Stomach (tissue), 9 donors: ENCODE measurements around the gene BTNL2. TPM values are rescaled to one million over a fixed set of nuclear protein-coding genes. Genes with fewer than 3 reads are reported as not detected.

Experiments
- DNase-seq, 2 donors: peaks; one replicate each; pipeline versions ENCODE4 v3.0.0 to v3.0.0-alpha.2; 2013 to 2019
- H3K27ac ChIP-seq, 5 donors: fragments of 200-600 bp in 4 of 5; sonication (generic) in 4 of 5; one replicate each; pipeline ENCODE4 v1.5.1; 2013 to 2019; ENCODE audit warnings: mild to moderate bottlenecking in 1 of 5, moderate library complexity in 1 of 5
- H3K27me3 ChIP-seq, 3 donors: fragments of 200-600 bp; sonication (generic); one replicate each; pipeline ENCODE4 v1.5.1; 2017 to 2019; ENCODE audit warnings: mixed run types in 1 of 3
- H3K36me3 ChIP-seq, 4 donors: fragments of 200-600 bp; sonication (generic); 1 replicate in 3 of 4; 2 replicates in 1 of 4; pipeline ENCODE4 v1.5.1; 2016 to 2019
- H3K4me1 ChIP-seq, 4 donors: fragments of 200-600 bp; sonication (generic); one replicate each; pipeline ENCODE4 v1.5.1; 2016 to 2019
- H3K4me3 ChIP-seq, 4 donors: fragments of 200-600 bp; sonication (generic) in 3 of 4; one replicate each; pipeline ENCODE4 v1.5.1; 2016 to 2019; ENCODE audit warnings: mild to moderate bottlenecking in 1 of 4
- H3K9me3 ChIP-seq, 4 donors: fragments of 200-600 bp; sonication (generic); one replicate each; pipeline ENCODE4 v1.5.1; 2016 to 2019
- EP300 ChIP-seq: sonication (generic); formaldehyde crosslinking; IDR thresholded peaks from one replicate; pipeline ENCODE4 v1.6.1; 2017; ENCODE audit warnings: antibody characterized with exemption
- POLR2A ChIP-seq, 4 donors: fragments of 450-650 bp; IDR thresholded peaks; one replicate each; pipeline ENCODE4 v1.6.1; 2016; ENCODE audit warnings: antibody characterized with exemption in 4 of 4, control low read depth in 2 of 4, mild to moderate bottlenecking in 1 of 4, moderate library complexity in 1 of 4
- POLR2AphosphoS5 ChIP-seq, 3 donors: sonication (generic); formaldehyde crosslinking; IDR thresholded peaks; one replicate each; pipeline ENCODE4 v1.6.1; 2016; ENCODE audit warnings: antibody characterized with exemption in 3 of 3
- WGBS, 5 donors: extraction: QIAGEN DNeasy Blood & Tissue Kit in 3 of 5; methylation state at CpG; one replicate each; pipeline versions ENCODE4 v1.1.5 to v1.1.7; 2013 to 2018; 5-methylcytosine and 5-hydroxymethylcytosine counted together
- intact Hi-C: fragments of 100-400 bp; cut with DNase I; formaldehyde crosslinking; loops from one replicate; pipeline ENCODE4 v1.15.1; 2023; ENCODE audit warnings: low total_unique reads
- polyA plus RNA-seq, 3 donors: library from polyadenylated mRNA; stranded (reverse); fragments of 200-250 nt; gene quantifications; one replicate each; pipeline ENCODE4 v1.2.3, GENCODE V29; 2013
- total RNA-seq, 5 donors: library from RNA; depleted of rRNA; stranded (reverse); fragments of >200 nt; gene quantifications; one replicate each; pipeline versions ENCODE4 v1.1.0 to v1.2.3, GENCODE V29; 2014 to 2016
- TF ChIP-seq, protein P1 (sequence below), 7 experiments: fragments of 450-650 bp in 4 of 7; fragments of 200-600 bp in 3 of 7; sonication (generic) in 3 of 7; IDR thresholded peaks; one replicate each; pipeline ENCODE4 v1.5.1; 2016 to 2019; ENCODE audit warnings: antibody characterized with exemption in 7 of 7, control low read depth in 2 of 7, mild to moderate bottlenecking in 1 of 7
- donor health status: healthy with polysubstance abuse.
- donor health status: Bipolar disorder and iron deficiency.
- donor health status: healthy.

BTNL2 gene
- total and polyA plus RNA-seq, 8 donors = not detected

DNA sequence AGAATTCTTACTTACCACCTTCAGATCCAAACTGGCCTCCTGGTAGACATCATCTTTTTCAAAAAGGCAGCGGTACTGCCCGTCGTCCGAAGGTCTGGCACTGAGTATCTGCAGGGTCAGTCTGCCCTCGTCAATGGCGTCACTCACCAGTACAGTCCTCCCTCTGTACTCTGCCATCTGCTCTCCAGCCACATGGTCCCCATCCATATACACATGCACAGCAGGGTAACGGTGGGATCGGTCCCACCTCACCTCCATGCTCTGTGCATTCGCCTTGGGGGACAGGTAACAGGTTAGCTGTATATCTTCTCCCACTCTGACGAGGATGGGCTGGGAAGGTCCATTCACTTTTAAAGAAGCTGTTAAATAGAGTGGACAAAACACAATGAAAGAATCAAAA, 11.0 kb downstream of the BTNL2 start:
- intact Hi-C loops = no loop called here
- WGBS, 5 donors = 86 to 96% (median 93%) methylated on average over 10 of the region's 10 CpGs
- Histone ChIP-seq H3K27ac (no peak overlapping the region), H3K36me3 (no peaks in the 10 kb centered on the region), H3K9me3 (no peaks in the 10 kb centered on the region), H3K27me3 (peaks cover 0 to 9% (median 0%) of the 10 kb centered on the region in 3 donors), H3K4me1 (no peaks in the 10 kb centered on the region), H3K4me3 (no peak overlapping the region)
- DNase-seq = no peak
- TF ChIP-seq POLR2AphosphoS5 (IDR thresholded peaks at IDR 0.05) = no peak
- TF ChIP-seq, protein P1, sequence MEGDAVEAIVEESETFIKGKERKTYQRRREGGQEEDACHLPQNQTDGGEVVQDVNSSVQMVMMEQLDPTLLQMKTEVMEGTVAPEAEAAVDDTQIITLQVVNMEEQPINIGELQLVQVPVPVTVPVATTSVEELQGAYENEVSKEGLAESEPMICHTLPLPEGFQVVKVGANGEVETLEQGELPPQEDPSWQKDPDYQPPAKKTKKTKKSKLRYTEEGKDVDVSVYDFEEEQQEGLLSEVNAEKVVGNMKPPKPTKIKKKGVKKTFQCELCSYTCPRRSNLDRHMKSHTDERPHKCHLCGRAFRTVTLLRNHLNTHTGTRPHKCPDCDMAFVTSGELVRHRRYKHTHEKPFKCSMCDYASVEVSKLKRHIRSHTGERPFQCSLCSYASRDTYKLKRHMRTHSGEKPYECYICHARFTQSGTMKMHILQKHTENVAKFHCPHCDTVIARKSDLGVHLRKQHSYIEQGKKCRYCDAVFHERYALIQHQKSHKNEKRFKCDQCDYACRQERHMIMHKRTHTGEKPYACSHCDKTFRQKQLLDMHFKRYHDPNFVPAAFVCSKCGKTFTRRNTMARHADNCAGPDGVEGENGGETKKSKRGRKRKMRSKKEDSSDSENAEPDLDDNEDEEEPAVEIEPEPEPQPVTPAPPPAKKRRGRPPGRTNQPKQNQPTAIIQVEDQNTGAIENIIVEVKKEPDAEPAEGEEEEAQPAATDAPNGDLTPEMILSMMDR (IDR thresholded peaks at IDR 0.05) = no peak
- TF ChIP-seq EP300 = no peak
- TF ChIP-seq POLR2A (IDR thresholded peaks at IDR 0.05) = no peak

DNA sequence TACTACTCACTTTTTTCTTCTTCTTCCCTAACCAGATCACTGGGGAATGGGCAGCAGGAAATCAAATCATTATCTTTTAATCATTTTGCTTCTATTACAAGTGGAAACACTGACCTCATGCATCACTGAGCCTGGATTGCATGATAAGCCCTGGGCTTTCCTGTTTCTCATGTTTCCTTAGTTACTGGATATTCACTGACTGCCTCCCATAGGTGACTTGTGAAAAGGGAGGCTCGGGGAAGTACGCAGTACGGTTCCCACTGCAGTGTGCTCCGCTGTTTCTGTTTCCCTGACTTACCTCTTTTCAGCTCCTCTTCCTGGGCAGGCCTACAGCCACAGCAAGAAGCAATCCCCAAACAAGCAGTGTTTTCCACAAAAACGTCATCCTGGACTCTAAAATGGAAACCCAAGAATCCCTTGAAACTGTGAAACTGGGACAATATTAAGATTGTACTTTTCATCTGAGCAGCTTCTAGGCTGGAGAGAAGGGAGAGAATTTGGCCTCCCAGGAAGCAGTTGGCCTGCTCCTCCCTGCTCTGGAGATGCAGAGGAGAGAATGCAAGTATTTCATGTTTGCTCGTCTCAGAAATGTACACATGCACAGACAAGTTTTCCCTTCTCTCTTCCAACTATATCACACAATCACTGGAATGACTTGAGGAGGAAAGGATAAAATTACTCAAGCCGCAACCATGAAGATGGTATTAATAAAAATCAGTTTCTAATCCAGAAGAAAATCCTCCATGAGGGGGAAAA, 13.1 kb downstream of the BTNL2 start:
- TF ChIP-seq, protein P1 (IDR thresholded peaks at IDR 0.05) = no peak
- no peak for TF ChIP-seq POLR2A (IDR thresholded peaks at IDR 0.05)
- peak in 1 of 3 donors; percentile 24 for TF ChIP-seq POLR2AphosphoS5 (IDR thresholded peaks at IDR 0.05)
- no peak for TF ChIP-seq EP300
- 30 to 57% (median 50%) methylated on average over 7 of the region's 7 CpGs for WGBS, 5 donors
- Histone ChIP-seq H3K27me3 (no peaks in the 10 kb centered on the region), H3K9me3 (no peaks in the 10 kb centered on the region), H3K27ac (peak overlapping the region in 1 of 5 donors; percentile 35), H3K4me3 (no peak overlapping the region), H3K36me3 (no peaks in the 10 kb centered on the region), H3K4me1 (no peaks in the 10 kb centered on the region)
- intact Hi-C loops = no loop called here
- peak in 1 of 2 donors; percentile 64 for DNase-seq

DNA sequence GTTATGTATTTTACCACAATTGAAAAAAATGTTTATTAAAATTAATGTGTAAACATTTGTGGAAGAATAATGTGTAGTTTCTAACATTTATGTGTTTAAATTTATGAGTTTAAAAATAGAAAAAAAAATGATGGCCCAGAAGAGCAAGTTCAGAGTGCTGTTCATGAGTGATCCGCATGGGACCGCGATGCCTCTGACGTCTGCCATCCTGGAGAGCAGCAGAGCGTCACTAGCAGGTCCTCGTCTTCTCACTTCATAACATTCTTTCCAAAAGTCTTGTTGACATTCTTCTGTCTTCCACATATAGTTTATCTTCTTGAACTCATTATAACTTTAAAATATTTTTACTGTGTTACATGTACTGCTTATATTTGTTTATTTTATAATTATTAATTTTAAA, 15.5 kb downstream of the BTNL2 start:
- no peak for TF ChIP-seq POLR2AphosphoS5 (IDR thresholded peaks at IDR 0.05)
- no peak for TF ChIP-seq EP300
- H3K27ac ChIP-seq = no peak overlapping the region
- no peak for DNase-seq
- no peaks in the 10 kb centered on the region for H3K27me3 ChIP-seq
- H3K36me3 ChIP-seq = no peaks in the 10 kb centered on the region
- WGBS, 5 donors = 85 to 95% (median 93%) methylated on average over 6 of the region's 6 CpGs
- H3K4me3 ChIP-seq = no peak overlapping the region
- peaks cover 0 to 5% (median 0%) of the 10 kb centered on the region in 4 donors for H3K4me1 ChIP-seq
- intact Hi-C loops = no loop called here
- H3K9me3 ChIP-seq = no peaks in the 10 kb centered on the region

DNA sequence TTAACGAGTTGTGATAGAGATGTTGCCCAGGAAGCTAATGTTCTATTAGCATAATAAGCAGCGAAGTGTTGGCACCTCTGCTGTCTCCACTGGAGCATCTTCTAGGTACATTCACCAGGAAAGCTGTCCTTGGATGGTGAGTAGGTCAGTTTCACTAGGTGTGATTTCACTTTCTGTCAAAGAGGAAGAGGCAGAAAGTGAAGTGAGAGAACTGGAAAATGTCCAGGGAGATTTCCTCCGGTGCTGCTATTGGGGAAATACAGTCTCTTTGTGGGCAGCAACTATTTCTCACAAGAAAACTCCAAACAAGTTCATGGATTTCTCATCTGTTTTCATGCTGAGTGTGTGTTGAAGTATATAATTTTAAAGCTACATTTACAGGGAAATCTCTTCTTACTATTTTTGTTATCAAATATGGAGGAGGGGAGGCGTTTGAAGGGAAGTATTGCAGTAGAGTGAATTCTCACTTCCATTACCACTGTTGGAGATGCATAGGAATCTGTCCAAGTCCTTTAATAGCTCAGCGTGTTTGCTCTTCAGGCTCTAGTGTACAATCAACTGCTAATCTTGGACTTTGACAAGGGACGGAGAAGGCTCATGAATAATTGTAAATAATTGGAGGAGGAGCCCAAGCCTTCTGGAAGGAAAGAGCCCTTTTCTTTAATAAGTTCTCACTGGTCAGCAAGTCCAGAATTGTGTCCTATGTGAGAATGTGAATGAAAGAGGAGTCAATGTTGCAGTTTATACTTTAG, 19.2 kb downstream of the BTNL2 start:
- TF ChIP-seq POLR2AphosphoS5 (IDR thresholded peaks at IDR 0.05) = no peak
- TF ChIP-seq POLR2A (IDR thresholded peaks at IDR 0.05) = no peak
- TF ChIP-seq EP300 = no peak
- TF ChIP-seq, protein P1 (IDR thresholded peaks at IDR 0.05) = no peak
- DNase-seq = no peak
- 34 to 48% (median 39%) methylated on average over 6 of the region's 6 CpGs for WGBS, 5 donors
- intact Hi-C loops = no loop called here
- no peaks in the 10 kb centered on the region for H3K36me3 ChIP-seq
- no peak overlapping the region for H3K27ac ChIP-seq
- no peak overlapping the region for H3K4me3 ChIP-seq
- H3K27me3 ChIP-seq = no peaks in the 10 kb centered on the region
- no peaks in the 10 kb centered on the region for H3K9me3 ChIP-seq
- peaks cover 0 to 5% (median 0%) of the 10 kb centered on the region in 4 donors for H3K4me1 ChIP-seq
